HepG2 (cell line): ENCODE data around the gene KIF24. TPM values are rescaled to one million over a fixed set of nuclear protein-coding genes. Genes with fewer than 3 reads are reported as not detected.

ENCODE experiments used
- ATAC-seq: fragments of 200-7000 bp; cut with Tn5 transposase; 3 replicates; pipeline ENCODE4 v1.9.1; 2020; ENCODE audit warnings: mild to moderate bottlenecking, moderate library complexity
- BruUV-seq: library from RNA; stranded (reverse); fragments of 400-500 nt; replicated peaks from 2 replicates; lab custom pipeline; 2021; lab: Mats Ljungman, UMichigan
- CTCF ChIA-PET: fragments of 300-600 bp; formaldehyde crosslinking; extraction: SDS; loops from one replicate; lab custom pipeline; 2021; ENCODE audit warnings: low total read pairs, inconsistent platforms, low intra/inter-chr PET ratio; lab: Yijun Ruan, JAX
- POLR2A ChIA-PET: fragments of 350-600 bp; sonication (Branson Sonifier 250); formaldehyde crosslinking; loops from one replicate; lab custom pipeline; 2020; ENCODE audit warnings: antibody characterized with exemption, inconsistent platforms; lab: Yijun Ruan, JAX
- DNase-seq: peaks from one replicate; pipeline ENCODE4 v3.0.0-alpha.2; 2015; ENCODE audit warnings: low spot score
- FAIRE-seq: peaks from 3 replicates; lab custom pipeline; 2011; peaks lifted over from hg19 to GRCh38; lab: Jason Lieb, UNC
- H2AFZ ChIP-seq: one replicate; pipeline ENCODE4 v1.6.1; 2011; ENCODE audit warnings: low read length, inconsistent platforms
- H3K27ac ChIP-seq: fragments of 300-600 bp; 3 replicates; pipeline ENCODE4 v1.8.0; 2011; ENCODE audit warnings: mixed run types, mild to moderate bottlenecking, mixed read lengths, low read length, inconsistent platforms; ENCODE audit not compliant: insufficient read depth; ENCODE audit errors: extremely low read length
- H3K27me3 ChIP-seq, 2 experiments: fragments of 200-600 bp in 1 of 2; 2 replicates in 1 of 2; 3 replicates in 1 of 2; pipeline versions ENCODE4 v1.6.0 to v1.8.0; 2011; ENCODE audit warnings: low read length in 2 of 2, mild to moderate bottlenecking in 2 of 2, moderate library complexity in 2 of 2, inconsistent platforms in 1 of 2; ENCODE audit not compliant: insufficient read depth in 2 of 2, control insufficient read depth in 1 of 2
- H3K36me3 ChIP-seq, 2 experiments: fragments of 200-600 bp in 1 of 2; replicated peaks in 1 of 2; 2 replicates in 1 of 2; 3 replicates in 1 of 2; pipeline versions ENCODE4 v1.5.1 to v1.8.0; 2011; ENCODE audit warnings: low read length in 2 of 2, inconsistent platforms in 1 of 2; ENCODE audit not compliant: insufficient read depth in 2 of 2, control insufficient read depth in 1 of 2
- H3K4me1 ChIP-seq: 2 replicates; pipeline ENCODE4 v1.5.1; 2012; ENCODE audit warnings: low read length, inconsistent platforms; ENCODE audit not compliant: insufficient read depth
- H3K4me2 ChIP-seq: 2 replicates; pipeline ENCODE4 v1.6.0; 2011; ENCODE audit warnings: low read depth, low read length, inconsistent platforms
- H3K4me3 ChIP-seq, 3 experiments: fragments of 200-600 bp in 1 of 3; sonication (generic), shearing (Covaris generic) in 1 of 3; replicated peaks in 1 of 3; 2 replicates each; pipeline ENCODE4 v1.5.1; 2011 to 2016; ENCODE audit warnings: low read length in 3 of 3, inconsistent platforms in 2 of 3, low read depth in 2 of 3, mild to moderate bottlenecking in 2 of 3, control low read depth in 1 of 3, mixed read lengths in 1 of 3; ENCODE audit not compliant: insufficient read depth in 1 of 3
- H3K79me2 ChIP-seq: one replicate; pipeline ENCODE4 v1.6.1; 2011; ENCODE audit warnings: low read length, inconsistent platforms; ENCODE audit not compliant: insufficient read depth
- H3K9ac ChIP-seq: 2 replicates; pipeline ENCODE4 v1.6.0; 2011; ENCODE audit warnings: mild to moderate bottlenecking, low read depth, low read length, inconsistent platforms; ENCODE audit not compliant: insufficient read depth
- H3K9me3 ChIP-seq: 2 replicates; pipeline ENCODE4 v1.5.1; 2012; ENCODE audit warnings: mild to moderate bottlenecking, low read length
- H4K20me1 ChIP-seq: 2 replicates; pipeline ENCODE4 v1.6.0; 2011; ENCODE audit warnings: inconsistent platforms, mild to moderate bottlenecking, low read length, moderate library complexity; ENCODE audit not compliant: insufficient read depth
- CBX5 ChIP-seq: sonication (generic); formaldehyde crosslinking; IDR thresholded peaks from 2 replicates; pipeline ENCODE4 v1.4.0; 2020; ENCODE audit warnings: missing genetic modification reagents, borderline replicate concordance
- CCDC6 ChIP-seq: sonication (generic); formaldehyde crosslinking; IDR thresholded peaks from 2 replicates; pipeline ENCODE4 v1.8.1; 2022; ENCODE audit warnings: mild to moderate bottlenecking, missing genetic modification reagents, moderate library complexity
- EP300 ChIP-seq, 3 experiments: sonication (generic) in 1 of 3; formaldehyde crosslinking in 1 of 3; IDR thresholded peaks; 2 replicates each; pipeline versions ENCODE4 v1.5.1 to v1.6.1; 2011 to 2020; ENCODE audit warnings: low read depth in 2 of 3, low read length in 2 of 3, borderline replicate concordance in 1 of 3, improper control_type of control experiment in 1 of 3, mild to moderate bottlenecking in 1 of 3, missing genetic modification reagents in 1 of 3, moderate library complexity in 1 of 3
- ESRRA ChIP-seq: sonication (generic); formaldehyde crosslinking; IDR thresholded peaks from 2 replicates; pipeline ENCODE4 v1.5.1; 2020; ENCODE audit warnings: mild to moderate bottlenecking, low read depth, missing genetic modification reagents
- HIVEP1 ChIP-seq: sonication (generic); formaldehyde crosslinking; IDR thresholded peaks from 2 replicates; pipeline ENCODE4 v1.4.0; 2020; ENCODE audit warnings: mild to moderate bottlenecking, missing genetic modification reagents
- HMG20A ChIP-seq: IDR thresholded peaks from 2 replicates; pipeline ENCODE4 v1.6.1; 2016; ENCODE audit warnings: borderline replicate concordance
- HOXA9 ChIP-seq: sonication (generic); formaldehyde crosslinking; IDR thresholded peaks from 2 replicates; pipeline ENCODE4 v1.8.1; 2022; ENCODE audit warnings: missing genetic modification reagents, mild to moderate bottlenecking, moderate library complexity, borderline replicate concordance
- KLF16 ChIP-seq, 2 experiments: sonication (generic) in 1 of 2; formaldehyde crosslinking in 1 of 2; IDR thresholded peaks; 2 replicates each; pipeline versions ENCODE4 v1.6.1 to v1.8.0; 2016 to 2023; ENCODE audit warnings: missing genetic modification reagents in 2 of 2, missing compliant biosample characterization in 1 of 2
- MEIS2 ChIP-seq: sonication (generic); formaldehyde crosslinking; IDR thresholded peaks from 2 replicates; pipeline ENCODE4 v1.9.0; 2021; ENCODE audit warnings: mild to moderate bottlenecking, missing genetic modification reagents
- NFIC ChIP-seq: IDR thresholded peaks from 2 replicates; pipeline ENCODE4 v1.6.1; 2012; ENCODE audit warnings: mild to moderate bottlenecking, low read length, inconsistent platforms
- RAD51 ChIP-seq: fragments of 450-650 bp; IDR thresholded peaks from 2 replicates; pipeline ENCODE4 v1.6.1; 2016; ENCODE audit warnings: borderline replicate concordance
- RFX1 ChIP-seq: fragments of 450-650 bp; IDR thresholded peaks from 2 replicates; pipeline ENCODE4 v1.6.1; 2017
- SOX6 ChIP-seq, 2 experiments: fragments of 450-650 bp in 1 of 2; sonication (generic) in 1 of 2; formaldehyde crosslinking in 1 of 2; IDR thresholded peaks; 2 replicates each; pipeline versions ENCODE4 v1.4.0 to v1.6.1; 2017 to 2020; ENCODE audit warnings: antibody characterized with exemption in 1 of 2, mild to moderate bottlenecking in 1 of 2, missing genetic modification reagents in 1 of 2
- SUZ12 ChIP-seq: fragments of 150-350 bp; IDR thresholded peaks from 2 replicates; pipeline ENCODE4 v1.6.1; 2014; ENCODE audit warnings: low read depth, low read length
- XBP1 ChIP-seq: sonication (generic); formaldehyde crosslinking; IDR thresholded peaks from 2 replicates; pipeline ENCODE4 v1.5.0; 2020; ENCODE audit warnings: missing genetic modification reagents
- ZFP82 ChIP-seq: sonication (generic); formaldehyde crosslinking; IDR thresholded peaks from 2 replicates; pipeline ENCODE4 v1.5.1; 2020; ENCODE audit warnings: mild to moderate bottlenecking, missing genetic modification reagents, borderline replicate concordance
- ZNF232 ChIP-seq: sonication (generic); formaldehyde crosslinking; IDR thresholded peaks from 2 replicates; pipeline ENCODE4 v1.4.0; 2020; ENCODE audit warnings: missing genetic modification reagents, borderline replicate concordance
- ZNF761 ChIP-seq: sonication (generic); formaldehyde crosslinking; conservative IDR thresholded peaks from 2 replicates; pipeline ENCODE4 v1.4.0; 2020; ENCODE audit warnings: mild to moderate bottlenecking, missing genetic modification reagents
- ZNF879 ChIP-seq: sonication (generic); formaldehyde crosslinking; IDR thresholded peaks from 2 replicates; pipeline ENCODE4 v1.8.1; 2023; ENCODE audit warnings: missing genetic modification reagents
- WGBS: methylation state at CpG from one replicate; pipeline ENCODE4 v1.1.6; 2017; ENCODE audit warnings: low lambda C conversion rate; 5-methylcytosine and 5-hydroxymethylcytosine counted together
- in situ Hi-C: cut with HindIII; loops from 2 replicates; pipeline ENCODE4 v1.10.0; 2017; ENCODE audit warnings: low pct_unique_long_range_greater_than_20kb; ENCODE audit not compliant: extremely low pct_ligation_motif_present
- intact Hi-C: fragments of 100-400 bp; cut with micrococcal nuclease; formaldehyde crosslinking; loops from one replicate; pipeline ENCODE4 v1.10.0; 2022; ENCODE audit not compliant: unreplicated experiment
- polyA plus RNA-seq, 8 experiments: library from polyadenylated mRNA; depleted of rRNA in 3 of 8; stranded (reverse) in 7 of 8; unstranded in 1 of 8; fragments of >200 nt; fragmentation: Illumina TruSeq in 4 of 8; extraction: Trizol in 4 of 8; gene quantifications; 2 replicates each; pipeline versions ENCODE4 v1.2.1 to v1.2.3, GENCODE V29; 2011 to 2016; ENCODE audit warnings: low read depth in 4 of 8, missing spikeins in 1 of 8, mixed read lengths in 1 of 8; ENCODE audit not compliant: insufficient read depth in 1 of 8
- total RNA-seq, 5 experiments: library from RNA; depleted of rRNA; stranded (reverse); fragments of >200 nt; fragmentation: Illumina TruSeq; extraction: Trizol; gene quantifications; 2 replicates each; pipeline ENCODE4 v1.2.3, GENCODE V29; 2016; ENCODE audit warnings: low read depth in 1 of 5
- TF ChIP-seq, protein P1 (sequence below): sonication (generic); formaldehyde crosslinking; IDR thresholded peaks from 2 replicates; pipeline ENCODE4 v1.8.0; 2022; ENCODE audit warnings: missing genetic modification reagents, low read depth, mild to moderate bottlenecking, borderline replicate concordance
- TF ChIP-seq, protein P2 (sequence below): sonication (generic); formaldehyde crosslinking; IDR thresholded peaks from 2 replicates; pipeline ENCODE4 v1.5.0; 2020; ENCODE audit warnings: missing genetic modification reagents
- TF ChIP-seq, protein P3 (sequence below): sonication (generic); formaldehyde crosslinking; IDR thresholded peaks from 2 replicates; pipeline ENCODE4 v1.8.1; 2023; ENCODE audit warnings: missing genetic modification reagents, mild to moderate bottlenecking, borderline replicate concordance

Gene KIF24
- total and polyA plus RNA-seq, 2 of the 13 experiments (the other 11 are each of a cell fraction or from before 2014, with no cell fraction given), result 1.1 to 3.0 TPM

DNA sequence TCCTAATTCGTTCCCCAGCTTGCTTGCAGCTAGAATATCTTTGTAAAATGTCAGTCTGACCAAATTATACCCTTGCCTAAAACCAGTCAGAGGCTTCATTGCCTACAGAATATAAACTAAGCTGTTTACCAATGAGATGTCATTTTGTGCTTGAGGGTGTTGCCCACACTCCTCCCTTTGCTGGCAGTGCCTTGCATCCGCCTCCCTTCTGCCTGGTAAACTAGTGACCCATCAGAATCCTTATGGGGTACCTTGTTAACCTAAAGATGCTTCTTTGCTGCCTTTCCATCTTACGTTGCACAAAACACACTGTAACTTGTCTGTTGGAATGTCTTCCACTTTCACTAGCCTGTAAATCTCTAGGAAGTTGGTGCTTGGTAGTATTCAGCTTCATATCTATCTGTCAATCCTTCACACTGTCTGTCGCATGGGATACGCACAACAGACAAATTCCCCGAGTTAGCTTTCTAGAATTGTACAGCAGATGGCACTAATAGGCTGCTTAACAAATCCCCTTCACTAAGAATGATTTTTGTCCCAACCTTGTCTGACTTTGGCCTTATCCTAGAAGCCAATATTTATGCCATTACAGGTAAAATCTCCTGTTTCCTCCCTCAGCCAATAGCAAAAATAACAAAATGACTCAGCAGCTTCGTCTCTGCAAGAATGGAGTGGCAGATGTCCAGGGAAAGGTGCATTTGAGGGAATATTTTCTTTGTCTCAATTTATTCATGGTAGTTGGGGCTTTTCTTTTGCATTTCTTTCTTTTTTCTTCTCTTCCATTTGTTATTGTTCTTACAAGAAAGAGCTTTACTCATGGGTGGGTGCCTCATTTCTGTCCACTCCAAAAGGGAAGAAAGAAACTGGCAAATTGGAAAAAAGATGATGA is 3.3 kb upstream of the KIF24 start (continued):
- TF ChIP-seq CBX5 (CRISPR knock-in tag) (no peak), ZNF232 (CRISPR knock-in tag) (no peak), CCDC6 (no peak), RAD51 (no peak)

DNA sequence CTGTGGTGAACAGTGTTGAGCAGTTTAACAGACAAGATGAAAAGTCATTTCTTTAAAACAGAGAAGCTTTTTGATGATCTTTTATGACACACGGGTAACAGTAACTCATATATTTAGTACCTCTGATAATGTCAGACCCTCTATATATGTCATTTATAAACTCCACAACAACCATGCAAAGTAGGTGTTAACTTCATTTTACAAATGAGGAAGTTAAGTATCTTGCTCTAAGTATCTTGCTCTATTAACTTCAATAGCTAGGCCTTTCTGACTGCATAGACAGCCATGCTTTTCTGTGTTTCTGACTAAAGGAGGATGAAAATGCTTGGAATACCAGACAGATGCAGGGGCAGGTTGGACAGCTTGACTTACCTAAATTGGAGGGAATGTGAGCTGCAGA is 2.1 kb upstream of the KIF24 start:
- POLR2A ChIA-PET, result interaction anchor here (1.4 to 2.1 kb wide), 3 partner anchors 16 to 49 kb away, joined by 4 to 25 read pairs (median 14); partner anchors contain the start of gene MYORG
- H3K27ac ChIP-seq, result no peak overlapping the region
- intact Hi-C loops (loop anchor here (5.0 to 10.0 kb wide), 2 partner anchors 174 to 271 kb away; no protein-coding TSS in a partner anchor), in situ Hi-C loops (loop anchor here (5.0 kb wide), 1 partner anchor 46 kb away; the partner anchor contains the start of gene MYORG)
- no peak overlapping the region for H3K4me3 ChIP-seq
- no peak for FAIRE-seq
- ATAC-seq, result no peak
- BruUV-seq, result no TSS peak
- H3K9me3 ChIP-seq, result no peaks in the 10 kb centered on the region
- no peaks in the 10 kb centered on the region for H3K36me3 ChIP-seq
- H3K4me2 ChIP-seq, result no peak overlapping the region
- no peak overlapping the region for H3K9ac ChIP-seq
- peaks cover 65% of the 10 kb centered on the region for H3K4me1 ChIP-seq
- no peak for DNase-seq
- H3K27me3 ChIP-seq, result no peaks in the 10 kb centered on the region; a peak in 1 of 5 replicates
- no peaks in the 10 kb centered on the region for H4K20me1 ChIP-seq
- H3K79me2 ChIP-seq, result peaks cover 9% of the 10 kb centered on the region
- CTCF ChIA-PET, result interaction anchor here (7.1 kb wide), 1 partner anchor 47 kb away, joined by 143 read pairs; the partner anchor contains the start of gene MYORG
- 97% methylated on average over 1 of the region's 1 CpG for WGBS
- H2AFZ ChIP-seq, result no peak overlapping the region
- TF ChIP-seq ZNF761, result no peak
- no peak for TF ChIP-seq EP300 (IDR thresholded peaks at IDR 0.05; ENCODE audit: low read depth in 2 of 2, low read length in 2 of 2)
- TF ChIP-seq EP300 (CRISPR knock-in tag; IDR thresholded peaks at IDR 0.05; ENCODE audit: borderline replicate concordance), result no peak
- no peak for TF ChIP-seq HOXA9 (CRISPR knock-in tag)
- no peak for TF ChIP-seq SUZ12
- no peak for TF ChIP-seq HMG20A (CRISPR knock-in tag)
- no peak for TF ChIP-seq XBP1 (CRISPR knock-in tag)
- no peak for TF ChIP-seq ZNF879 (CRISPR knock-in tag)
- TF ChIP-seq, protein P1, sequence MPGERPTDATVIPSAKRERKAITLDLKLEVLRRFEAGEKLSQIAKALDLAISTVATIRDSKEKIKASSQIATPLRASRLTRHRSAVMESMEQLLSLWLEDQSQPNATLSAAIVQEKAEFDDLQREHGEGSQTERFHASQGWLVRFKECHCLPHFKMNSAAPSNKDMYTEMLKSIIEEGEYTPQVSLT (CRISPR knock-in tag), result no peak
- no peak for TF ChIP-seq KLF16 (CRISPR knock-in tag; IDR thresholded peaks at IDR 0.05)
- TF ChIP-seq HIVEP1 (CRISPR knock-in tag), result no peak
- TF ChIP-seq, protein P2, sequence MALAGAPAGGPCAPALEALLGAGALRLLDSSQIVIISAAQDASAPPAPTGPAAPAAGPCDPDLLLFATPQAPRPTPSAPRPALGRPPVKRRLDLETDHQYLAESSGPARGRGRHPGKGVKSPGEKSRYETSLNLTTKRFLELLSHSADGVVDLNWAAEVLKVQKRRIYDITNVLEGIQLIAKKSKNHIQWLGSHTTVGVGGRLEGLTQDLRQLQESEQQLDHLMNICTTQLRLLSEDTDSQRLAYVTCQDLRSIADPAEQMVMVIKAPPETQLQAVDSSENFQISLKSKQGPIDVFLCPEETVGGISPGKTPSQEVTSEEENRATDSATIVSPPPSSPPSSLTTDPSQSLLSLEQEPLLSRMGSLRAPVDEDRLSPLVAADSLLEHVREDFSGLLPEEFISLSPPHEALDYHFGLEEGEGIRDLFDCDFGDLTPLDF, result no peak
- no peak for TF ChIP-seq SOX6 (IDR thresholded peaks at IDR 0.05)
- TF ChIP-seq SOX6 (CRISPR knock-in tag; IDR thresholded peaks at IDR 0.05), result no peak
- TF ChIP-seq MEIS2, result no peak
- no peak for TF ChIP-seq ZFP82 (CRISPR knock-in tag)
- TF ChIP-seq, protein P3, sequence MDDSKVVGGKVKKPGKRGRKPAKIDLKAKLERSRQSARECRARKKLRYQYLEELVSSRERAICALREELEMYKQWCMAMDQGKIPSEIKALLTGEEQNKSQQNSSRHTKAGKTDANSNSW (CRISPR knock-in tag), result no peak
- TF ChIP-seq RFX1, result no peak
- TF ChIP-seq NFIC, result no peak
- TF ChIP-seq ESRRA (CRISPR knock-in tag), result no peak
